ENCODE data around the gene RNLS.

DNA sequence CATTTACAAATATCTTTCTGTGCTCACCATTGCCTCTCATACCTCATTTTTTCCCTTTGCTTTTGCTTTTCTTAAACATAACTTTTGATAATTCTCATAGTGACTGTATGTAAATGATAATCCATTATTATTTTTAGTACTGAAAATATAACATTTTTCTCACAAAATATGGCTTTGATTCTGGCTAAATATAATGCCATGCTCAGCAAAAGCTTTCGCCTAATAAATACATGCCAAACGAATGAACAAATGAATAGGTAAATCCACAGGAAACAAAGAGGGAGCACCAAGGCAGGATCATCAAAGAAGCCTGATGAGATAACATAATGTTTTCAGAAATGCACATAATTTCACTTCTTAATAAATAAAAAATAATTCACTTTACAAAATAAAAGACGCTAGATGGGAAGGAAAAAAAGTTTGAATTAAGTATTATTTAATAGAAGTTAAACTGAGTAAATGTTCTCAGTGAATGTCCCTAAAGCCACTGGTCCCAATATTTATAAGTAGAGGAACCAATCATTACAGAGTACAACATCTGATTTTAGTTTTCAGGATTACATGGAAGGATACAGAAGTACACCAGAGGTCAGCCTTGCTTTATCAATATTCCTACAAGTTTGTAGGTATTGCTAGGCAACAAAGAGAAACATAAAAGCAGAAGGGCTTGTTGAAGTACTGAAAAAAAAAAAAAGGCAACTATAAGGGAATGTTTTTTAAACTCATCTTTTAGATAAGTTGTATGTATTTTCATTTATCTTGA lies 52.3 kb downstream of the RNLS start:
- TF ChIP-seq, protein P1, sequence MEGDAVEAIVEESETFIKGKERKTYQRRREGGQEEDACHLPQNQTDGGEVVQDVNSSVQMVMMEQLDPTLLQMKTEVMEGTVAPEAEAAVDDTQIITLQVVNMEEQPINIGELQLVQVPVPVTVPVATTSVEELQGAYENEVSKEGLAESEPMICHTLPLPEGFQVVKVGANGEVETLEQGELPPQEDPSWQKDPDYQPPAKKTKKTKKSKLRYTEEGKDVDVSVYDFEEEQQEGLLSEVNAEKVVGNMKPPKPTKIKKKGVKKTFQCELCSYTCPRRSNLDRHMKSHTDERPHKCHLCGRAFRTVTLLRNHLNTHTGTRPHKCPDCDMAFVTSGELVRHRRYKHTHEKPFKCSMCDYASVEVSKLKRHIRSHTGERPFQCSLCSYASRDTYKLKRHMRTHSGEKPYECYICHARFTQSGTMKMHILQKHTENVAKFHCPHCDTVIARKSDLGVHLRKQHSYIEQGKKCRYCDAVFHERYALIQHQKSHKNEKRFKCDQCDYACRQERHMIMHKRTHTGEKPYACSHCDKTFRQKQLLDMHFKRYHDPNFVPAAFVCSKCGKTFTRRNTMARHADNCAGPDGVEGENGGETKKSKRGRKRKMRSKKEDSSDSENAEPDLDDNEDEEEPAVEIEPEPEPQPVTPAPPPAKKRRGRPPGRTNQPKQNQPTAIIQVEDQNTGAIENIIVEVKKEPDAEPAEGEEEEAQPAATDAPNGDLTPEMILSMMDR (IDR thresholded peaks at IDR 0.05; ENCODE audit: low read length) = no peak
- TF ChIP-seq EZH2 (IDR thresholded peaks at IDR 0.05; ENCODE audit: borderline replicate concordance, low read length) = no peak

Data from OCI-LY1 (cell line).